Femur (tissue), 1 donor: ENCODE data around the gene DLG2.
"Not testable (repeated sequence)": the region's sequence is repeated elsewhere in the genome, so short reads cannot be mapped to it uniquely, and the experiment has no call there.

Experiments
- DNase-seq: peaks from one replicate; pipeline ENCODE4 v3.0.0-alpha.2; 2017

The DLG2 gene

DNA sequence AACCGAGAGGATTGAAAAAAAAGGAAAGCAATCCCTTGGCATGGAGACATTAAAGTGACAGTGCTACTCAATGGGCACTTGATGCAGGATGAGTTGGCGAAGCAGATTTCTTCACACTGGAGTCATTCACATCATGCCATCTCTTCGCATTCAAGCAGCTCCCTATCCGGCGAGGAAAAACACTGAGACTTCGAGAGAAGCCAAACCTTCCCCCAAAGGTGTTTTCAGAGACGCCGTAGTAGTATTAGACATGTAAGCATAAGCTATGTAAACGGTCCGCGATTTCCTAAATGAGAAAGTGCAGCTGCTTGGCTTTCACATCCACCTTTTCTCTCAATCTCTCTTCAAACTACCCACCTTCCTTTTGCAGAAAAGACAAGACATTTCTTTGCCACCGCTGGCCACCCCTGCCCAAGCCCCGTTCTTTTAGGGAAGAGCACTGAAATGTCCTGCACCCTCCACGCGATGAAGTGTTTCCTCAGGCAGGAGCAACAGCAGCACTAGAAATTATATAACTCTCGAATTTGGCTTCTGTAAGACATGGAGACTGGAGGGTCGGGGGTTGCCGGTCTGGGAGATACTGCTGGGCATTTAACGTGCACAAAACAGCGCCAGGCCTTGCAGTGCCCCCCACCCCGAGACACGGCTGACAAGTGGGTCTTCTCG, at the start of gene DLG2:
DLG2 (minus strand) TSS at position 13 of the 666 bp plus-strand sequence.
- peak; percentile 40 for DNase-seq

DNA sequence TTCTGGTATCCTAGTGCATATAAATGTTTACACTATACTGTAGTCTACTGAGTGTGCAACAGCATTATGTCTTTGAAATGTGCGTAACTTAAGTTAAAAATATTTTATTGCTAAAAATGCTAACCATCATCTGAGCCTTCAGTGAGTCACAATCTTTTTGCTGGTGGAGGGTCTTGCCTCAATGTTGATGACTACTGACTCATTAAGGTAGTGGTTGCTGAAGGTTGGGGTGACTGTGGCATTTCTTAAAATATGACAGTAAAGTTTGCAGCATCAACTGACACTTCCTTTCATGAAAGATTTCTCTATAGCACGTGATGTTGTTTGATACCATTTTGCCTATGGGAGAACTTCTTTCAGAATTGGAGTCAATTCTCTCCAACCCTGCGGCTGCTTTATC, 46.2 kb upstream of the DLG2 start:
- no peak for DNase-seq

DNA sequence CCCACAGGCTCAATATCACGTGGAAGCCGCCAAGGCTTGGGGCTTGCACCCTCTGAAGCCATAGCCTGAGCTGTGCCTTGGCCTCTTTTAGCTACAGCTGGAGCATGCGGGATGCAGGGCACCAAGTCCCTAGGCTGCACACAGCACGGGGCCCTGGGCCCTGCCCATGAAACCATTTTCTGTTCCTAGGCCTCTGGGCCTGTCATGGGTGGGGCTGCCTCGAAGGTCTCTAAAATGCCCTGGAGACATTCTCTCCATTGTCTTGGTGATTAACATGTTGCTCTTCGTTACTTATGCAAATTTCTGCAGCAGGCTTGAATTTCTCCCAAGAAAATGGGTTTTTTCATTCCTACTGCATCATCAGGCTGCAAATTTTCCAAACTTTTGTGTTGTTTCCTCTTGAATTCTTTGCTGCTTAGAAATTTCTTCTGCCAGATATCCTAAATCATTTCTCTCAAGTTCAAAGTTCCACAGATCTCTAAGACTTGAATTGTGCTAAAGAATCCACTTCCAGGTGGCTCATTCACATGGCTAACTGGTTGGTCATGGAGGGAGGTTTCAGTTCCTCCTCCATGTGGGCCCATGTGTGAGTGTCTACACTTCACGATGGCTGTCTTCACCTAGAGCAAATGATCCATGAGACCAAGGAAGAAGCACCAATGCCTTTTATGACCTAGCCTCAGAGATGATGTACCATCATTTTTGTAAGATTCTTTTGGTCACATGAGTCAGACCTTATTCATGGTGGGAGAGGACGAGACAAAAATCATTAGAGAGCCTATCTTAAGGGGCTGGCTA, 45.2 kb upstream of the DLG2 start:
- DNase-seq: no peak

DNA sequence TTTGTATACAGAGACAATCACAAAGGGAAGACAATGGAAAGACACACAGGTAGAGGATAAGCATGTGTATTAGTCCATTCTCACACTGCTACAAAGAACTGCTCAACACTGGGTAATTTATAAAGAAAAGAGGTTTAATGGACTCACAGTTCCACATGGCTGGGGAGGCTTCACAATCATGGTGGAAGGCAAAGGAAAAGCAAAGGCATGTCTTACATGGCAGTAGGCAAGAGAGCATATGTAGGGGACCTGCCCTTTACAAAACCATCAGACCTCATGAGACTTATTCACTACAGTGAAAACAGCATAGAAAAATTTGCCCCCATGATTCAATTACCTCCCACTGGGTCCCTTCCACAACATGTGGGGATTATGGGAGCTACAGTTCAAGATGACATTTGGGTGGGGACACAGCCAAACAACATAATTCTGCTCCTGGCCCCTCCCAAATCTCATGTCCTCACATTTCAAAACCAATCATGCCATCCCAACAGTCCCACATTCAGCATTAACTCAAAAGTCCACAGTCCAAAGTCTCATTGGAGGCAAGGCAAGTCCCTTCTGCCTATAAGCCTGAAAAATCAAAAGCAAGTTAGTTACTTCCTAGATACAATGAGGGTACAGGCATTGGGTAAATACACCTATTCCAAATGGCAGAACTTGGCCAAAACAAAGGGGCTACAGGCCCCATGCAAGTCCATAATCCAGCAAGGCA, 44.0 kb upstream of the DLG2 start:
- DNase-seq: not testable (repeated sequence)

DNA sequence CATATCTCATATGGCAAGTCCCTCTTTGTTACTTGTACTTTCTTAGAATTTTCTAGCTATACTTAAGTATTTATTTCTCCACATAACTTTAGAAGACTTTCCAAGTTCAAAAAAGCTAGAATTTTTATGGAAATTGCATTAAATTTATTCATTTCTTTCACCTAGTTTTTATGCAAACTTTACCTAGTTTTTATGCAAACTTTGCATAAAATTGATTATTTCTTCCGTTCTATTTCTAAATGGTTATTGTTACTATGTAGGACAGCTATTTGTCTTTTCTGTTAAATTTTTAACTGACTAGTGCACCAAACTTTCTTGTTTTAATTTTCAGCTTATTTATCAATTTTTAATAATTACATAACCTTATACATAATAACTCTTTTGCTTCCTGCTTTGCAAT, 41.0 kb upstream of the DLG2 start:
- DNase-seq: no peak

DNA sequence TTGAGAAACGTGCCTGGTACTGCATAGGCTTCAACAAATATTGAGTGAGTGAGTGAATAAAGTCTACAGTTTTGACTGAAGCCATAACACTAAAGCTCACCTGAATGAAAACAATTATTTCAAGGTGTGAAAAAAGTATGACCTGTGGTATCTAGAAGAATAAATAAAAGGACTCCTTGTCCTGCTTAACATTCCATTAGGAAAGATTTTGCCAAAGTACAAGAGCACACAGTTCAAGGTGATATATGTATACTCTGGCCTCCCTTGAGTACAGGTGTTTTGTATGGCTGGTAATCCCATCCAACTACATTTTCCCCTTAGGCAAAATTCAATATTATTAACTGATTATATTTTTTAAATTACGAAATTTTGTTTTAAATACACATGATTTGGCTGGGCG, 39.5 kb upstream of the DLG2 start:
- no peak for DNase-seq

DNA sequence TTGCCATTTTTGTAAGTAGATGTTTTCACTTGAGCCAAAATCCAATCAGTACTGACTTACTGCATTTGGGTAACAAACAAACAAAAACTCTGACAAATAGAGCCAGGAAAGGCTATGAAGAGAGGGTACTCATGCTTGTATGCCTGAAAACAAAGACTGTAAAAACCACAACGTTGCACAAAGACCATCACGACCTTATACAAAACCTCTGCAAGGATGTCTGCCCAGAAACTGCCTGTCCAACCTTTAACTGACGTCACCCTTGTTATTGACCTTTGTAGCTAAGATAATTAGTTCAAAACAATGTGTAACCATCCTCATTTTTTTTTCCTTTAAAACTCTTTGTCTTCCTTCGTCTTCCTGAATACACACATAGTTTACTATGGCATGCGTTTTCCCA, 38.6 kb upstream of the DLG2 start:
- no peak for DNase-seq

DNA sequence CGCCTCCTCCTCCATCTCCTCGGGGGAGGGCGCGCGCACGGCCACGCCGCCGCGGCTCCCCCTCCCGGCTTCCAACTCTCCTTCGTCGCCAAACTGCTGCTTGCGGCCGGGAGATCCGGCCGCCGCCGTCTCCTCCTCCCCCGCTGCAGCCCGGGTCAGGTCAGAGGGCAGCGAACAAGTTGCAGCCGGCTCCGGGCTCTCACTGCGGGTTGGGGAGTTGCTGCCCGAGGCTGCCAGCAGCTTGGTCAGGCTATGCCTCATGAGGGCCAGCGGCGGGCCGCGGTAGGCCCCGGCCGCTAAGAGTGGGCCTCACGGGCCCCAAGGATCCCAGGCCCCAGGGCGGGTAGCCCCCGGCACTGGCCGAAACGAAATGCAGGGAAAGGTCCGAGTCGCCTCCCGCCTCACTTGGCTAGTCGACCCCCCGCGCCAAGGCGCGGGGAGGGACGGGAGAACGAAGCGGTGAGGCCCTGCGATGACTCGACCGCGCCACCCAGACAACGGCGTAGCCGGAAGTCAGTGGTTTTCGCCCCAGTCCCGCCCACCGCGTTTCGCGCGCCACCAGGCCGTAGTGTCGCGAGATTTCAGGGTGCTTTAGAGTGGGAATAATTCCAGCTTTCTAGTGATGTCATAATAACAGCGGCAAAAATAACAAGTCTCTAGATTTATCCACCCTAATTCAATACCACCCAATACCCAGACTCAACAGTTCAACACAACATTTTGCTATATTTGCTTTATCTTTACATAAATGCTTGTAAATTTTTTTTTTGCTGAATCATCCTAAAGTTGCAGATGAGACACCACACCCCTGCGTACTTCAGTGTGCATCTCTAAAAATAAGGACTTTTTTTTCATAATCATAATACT, 37.7 kb upstream of the DLG2 start, which contains the start of gene CREBZF:
CREBZF (minus strand) TSS at position 515 of the 867 bp plus-strand sequence; CDS start at position 261, 254 bp downstream.
- peak; percentile 97 for DNase-seq

DNA sequence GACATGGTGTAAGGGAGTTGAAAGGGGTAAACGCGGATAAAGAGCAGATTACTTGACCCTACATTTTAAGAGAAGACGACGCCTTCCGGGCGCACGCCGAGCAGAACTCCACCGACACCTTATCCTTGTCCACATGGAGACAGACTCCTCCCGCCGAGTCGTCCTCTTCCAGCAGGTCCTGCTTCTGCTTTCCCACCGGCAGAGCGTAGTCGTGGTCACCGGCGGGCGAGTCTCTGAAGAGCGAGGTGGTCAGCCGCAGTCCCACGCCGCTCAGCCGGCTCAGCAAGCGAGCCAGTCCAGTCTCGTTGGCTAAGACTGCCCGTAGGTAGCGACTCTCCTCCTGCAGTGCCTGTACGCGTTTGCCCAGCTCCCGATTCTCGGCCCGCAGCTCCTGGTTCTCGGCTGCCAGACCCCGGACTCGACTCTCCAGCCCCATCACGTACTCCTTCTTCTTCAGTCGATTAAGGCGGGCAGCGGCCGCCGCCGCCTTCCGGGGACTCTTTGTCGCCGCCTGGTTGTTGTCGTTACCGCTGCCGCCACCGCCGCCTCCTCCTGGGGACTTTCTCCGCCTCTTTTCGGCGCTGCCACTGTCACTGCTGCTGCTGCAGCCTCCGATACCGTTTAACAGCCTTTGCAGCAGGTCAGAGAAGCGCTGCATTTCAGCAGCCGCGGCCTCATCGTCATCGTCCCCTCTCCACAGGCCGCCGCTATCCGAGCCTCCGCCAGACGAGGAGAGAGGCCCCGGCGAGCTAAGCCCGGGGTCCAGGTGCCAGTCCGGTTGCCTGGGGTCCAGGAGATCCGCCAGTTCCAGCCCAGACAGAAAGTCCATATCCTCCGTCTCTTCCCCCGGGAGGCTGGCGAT, 36.8 kb upstream of the DLG2 start:
- DNase-seq: peak; percentile 88

DNA sequence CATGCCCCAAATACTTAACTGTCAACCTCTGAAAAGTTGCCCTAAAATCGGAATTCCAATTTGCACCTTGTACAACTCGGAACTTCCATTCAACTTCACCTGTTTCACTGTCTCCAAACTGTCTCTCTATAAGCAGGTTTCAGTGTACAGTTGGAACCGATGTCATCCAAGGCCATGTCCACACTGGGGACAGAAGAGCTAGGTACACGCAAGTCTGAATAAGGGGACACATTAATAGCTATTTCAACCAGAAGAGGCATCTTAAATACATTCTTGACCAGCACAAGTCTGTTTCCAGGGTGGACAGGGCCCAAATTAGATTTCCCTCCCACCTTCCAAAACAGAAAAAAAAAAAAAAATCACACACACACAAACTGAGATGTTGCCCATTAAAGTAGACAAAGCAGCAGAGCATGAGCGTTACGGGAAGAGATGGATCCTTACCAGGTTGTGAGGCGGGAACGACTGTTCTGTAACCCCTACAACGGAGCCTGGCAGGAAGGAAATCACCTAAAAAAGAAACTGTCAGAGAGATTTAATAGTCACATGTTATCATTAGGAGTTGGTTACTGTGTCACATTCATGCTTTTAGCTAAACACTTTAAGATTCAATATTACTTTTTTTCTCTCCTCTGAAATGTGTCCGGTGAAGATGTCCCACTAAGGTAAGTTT, 36.1 kb upstream of the DLG2 start:
- no peak for DNase-seq

DNA sequence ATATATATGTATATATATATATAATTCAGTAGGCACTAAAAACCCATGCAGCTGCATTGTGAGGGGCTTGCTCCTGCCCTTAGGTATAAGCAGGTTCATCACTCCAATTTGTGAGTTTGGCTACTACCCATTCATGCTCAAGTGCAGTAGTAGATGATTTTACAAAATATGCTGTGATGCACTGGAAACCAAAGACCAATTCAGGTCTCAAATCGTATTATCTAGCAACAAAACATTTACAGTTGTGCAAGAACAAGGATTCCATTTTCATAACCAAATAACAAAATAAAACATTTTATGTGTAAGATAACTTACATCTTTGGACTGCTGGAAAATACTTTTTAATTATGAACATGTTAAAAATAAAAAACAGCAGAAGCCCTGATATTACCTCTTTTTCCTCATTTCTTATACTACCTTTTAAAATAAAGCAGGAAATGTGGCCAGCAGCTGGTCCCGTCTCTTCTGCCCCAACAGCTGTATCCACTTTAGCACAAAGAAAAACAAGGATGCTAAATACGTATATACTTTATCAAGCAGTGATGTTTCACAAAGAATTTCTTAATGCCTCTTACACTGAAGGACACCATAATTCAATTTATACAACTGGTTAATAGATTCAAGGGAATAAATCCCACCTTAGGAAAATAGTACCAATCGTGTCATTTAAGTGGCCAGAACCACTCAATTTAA, 35.0 kb upstream of the DLG2 start:
- DNase-seq: no peak

DNA sequence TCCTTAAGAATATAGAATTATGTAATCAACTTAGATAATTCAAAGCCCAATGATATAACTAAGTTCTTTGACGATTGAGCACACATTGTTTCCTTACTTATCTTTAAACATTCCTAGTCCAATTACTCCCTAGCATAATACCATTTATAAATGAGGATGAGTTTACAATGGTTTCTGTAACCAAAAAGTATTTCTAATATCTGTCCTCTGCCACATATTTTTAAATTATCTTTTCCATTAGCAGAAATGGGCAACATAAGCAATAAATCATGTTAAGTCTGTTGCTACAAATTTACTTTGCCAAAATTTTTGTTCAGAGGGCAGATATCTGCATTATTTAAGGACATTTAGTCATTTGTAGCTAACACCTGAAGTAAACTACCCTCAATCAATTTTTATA, 31.0 kb upstream of the DLG2 start:
- no peak for DNase-seq

DNA sequence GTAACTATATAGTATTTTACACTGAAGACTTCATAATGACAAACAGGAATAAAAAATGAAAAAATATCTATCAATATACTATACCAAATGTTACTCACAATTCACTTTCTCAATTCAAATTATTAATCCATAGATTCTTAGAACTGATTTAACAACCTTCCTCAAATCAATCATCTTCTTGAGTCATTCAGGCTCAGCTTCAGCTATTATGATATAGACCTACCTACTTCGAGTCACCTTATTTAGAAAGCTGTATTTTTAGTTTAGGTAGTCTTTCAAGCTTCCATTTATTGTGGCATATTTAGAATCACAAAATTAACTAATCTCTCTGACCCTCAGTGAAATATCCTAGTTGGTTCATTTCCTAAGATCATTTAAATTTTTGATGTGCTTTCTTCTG, 29.6 kb upstream of the DLG2 start:
- no peak for DNase-seq

DNA sequence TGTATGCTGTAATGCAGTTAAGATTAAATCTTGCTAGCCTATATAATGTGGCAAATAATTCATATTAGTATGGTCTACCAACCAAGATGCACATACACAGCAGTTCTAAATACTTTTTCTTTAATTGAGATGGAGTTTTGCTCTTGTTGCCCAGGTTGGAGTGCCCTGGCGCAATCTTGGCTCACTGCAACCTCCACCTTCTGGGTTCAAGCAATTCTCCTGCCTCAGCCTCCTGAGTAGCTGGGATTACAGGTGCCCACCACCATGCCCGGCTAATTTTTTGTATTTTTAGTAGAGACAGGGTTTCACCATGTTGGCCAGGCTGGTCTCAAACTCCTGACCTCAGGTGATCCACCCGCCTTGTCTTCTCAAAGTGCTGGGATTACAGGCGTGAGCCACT, 27.2 kb upstream of the DLG2 start:
- not testable (repeated sequence) for DNase-seq

DNA sequence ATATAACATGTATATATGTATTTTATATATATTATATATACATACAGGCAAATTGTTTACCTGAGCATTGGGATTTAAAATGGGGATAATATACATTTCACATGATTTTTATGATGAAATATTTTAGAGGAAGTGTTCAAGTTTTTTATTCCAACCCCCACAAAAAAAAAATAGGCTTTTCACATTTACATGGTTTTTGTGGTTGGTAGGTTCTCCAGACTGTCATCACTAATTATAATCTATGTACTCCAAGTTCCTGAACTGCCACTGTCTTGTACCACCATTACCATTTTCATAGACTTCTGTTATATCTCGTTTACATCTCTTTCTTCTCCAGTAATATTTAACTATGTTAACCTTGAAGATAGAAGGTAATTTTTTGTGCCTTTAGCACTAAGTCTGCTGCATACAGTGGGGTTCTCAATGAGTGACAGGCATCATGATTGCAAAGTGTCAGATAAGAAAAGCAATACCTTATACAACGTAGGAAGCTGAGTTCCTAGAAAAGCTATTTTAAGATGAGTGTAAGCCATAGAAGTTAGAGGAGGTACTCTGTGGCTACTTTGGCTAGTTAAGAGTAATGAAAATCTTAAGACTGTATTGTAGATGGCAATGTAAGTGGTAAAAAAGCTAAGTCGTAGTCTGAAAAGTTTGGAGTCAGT, 25.8 kb upstream of the DLG2 start:
- DNase-seq: no peak

DNA sequence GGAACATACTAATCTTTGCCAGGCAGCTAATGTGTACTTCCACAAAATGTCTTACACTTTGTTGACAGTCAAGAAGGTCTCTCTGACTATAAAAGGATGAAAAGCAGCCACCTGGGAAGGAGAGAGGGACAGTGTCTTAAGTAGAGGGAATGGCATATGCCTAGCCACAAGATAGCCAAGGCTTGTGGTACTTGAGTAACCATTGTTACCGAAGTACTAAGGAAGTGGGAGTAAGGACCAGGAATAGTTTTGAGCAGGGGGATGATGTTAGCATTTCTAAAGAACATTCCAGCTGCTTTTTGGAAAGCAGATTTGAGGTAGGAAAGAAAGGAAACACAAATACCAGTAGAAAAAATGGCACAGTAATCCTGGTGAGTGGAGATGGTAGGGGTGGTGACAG, 24.0 kb upstream of the DLG2 start:
- DNase-seq: no peak

DNA sequence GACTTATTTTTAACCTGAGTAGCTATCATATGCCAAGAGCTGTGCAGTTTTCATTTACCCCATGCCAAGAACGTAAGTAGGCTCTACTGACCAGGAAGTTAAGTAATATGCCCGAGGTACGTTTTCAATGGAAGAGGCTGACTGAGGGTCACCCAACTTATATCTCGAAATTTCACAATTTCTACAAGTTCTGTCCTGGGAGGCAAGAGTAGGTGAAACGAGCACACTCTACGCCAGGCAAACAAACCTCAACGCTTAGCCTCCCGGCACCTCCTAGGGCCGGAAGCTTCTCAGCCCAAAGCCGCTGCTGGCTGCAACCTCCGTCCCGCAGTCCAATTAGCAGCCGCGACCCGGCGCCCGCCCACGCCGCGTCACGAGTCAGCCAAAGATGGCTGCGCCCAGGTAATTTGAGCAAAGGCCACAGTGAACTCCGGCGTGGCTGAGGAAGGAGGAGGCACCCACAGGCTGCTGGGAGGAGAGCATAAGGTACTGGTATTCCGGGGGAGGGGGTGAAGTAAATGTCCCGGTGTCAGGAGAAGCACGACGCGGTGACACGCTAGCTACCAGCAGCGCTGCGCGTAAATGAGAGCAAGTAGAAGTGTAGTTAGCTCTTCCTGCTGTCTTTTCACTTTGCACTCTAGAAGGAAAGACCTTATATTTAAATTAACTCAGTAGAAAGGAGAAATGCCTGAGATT, 20.6 kb upstream of the DLG2 start, which contains the start of gene TMEM126A:
TMEM126A (plus strand) TSS at position 364 of the 696 bp plus-strand sequence. CDS start 2,289 bp downstream, outside the sequence.
- DNase-seq: peak; percentile 95

DNA sequence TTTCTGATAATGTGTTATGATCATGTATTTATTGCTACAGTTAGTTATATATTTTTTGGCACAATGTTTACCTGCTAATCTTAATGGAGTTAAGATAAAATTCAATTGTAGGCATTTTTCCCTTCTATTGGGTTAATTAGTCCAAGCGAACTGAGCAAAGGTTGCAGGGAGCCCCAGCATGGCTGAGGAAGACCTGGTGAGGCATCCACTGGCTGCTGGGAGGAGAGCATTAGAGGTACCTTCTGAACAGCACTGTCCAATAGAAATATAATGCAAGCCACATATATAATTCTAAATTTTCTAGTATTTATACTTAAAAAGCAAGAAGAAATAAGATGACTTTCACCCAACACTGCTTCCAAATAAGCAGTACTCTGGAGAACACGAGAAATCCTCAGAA, 19.9 kb upstream of the DLG2 start:
- DNase-seq: no peak

DNA sequence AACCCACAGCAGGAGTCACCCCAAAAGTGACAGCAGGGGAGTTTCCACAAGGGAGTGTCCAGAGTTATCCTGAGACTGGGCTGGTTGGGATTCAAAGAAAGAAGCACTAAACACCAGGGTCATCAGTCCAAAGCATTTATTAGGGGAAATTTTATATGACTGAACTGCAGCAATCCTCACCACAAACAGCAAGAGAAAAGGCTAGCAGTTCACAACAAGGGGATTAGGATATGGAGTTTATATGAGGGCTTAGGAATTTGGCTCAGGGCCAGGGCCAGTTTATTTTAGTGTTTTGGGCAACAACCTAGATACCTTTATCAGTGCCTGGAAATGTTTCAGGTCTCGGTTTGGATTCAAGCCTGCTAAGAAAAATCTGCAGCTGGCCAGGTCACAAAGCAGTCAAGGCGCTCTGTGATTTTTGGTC, 16.1 kb upstream of the DLG2 start:
- no peak for DNase-seq
